Measurements from ENCODE around the gene RASSF9. TPM values are rescaled to one million over a fixed set of nuclear protein-coding genes. Genes with fewer than 3 reads are reported as not detected.

The RASSF9 gene
- total RNA-seq, 1 donor from 2014 or later = not detected

- H2AFZ ChIP-seq (replicated peaks) = no peak overlapping the region
- Mint-ChIP-seq H3K27ac (no peak overlapping the region), H3K4me1 (no peaks in the 10 kb centered on the region), H3K4me3 (no peak overlapping the region), H3K36me3 (no peaks in the 10 kb centered on the region), H3K9me3 (no peaks in the 10 kb centered on the region), H3K27me3 (ENCODE audit: insufficient read depth, low read depth) (no peaks in the 10 kb centered on the region)
- no peaks in the 10 kb centered on the region for H3K4me1 ChIP-seq
- H3K27me3 ChIP-seq = no peaks in the 10 kb centered on the region
- no peaks in the 10 kb centered on the region for H3K36me3 ChIP-seq
- no peak overlapping the region for H3K9ac ChIP-seq
- H3F3A ChIP-seq (ENCODE audit: low read depth) = no peaks in the 10 kb centered on the region
- H3K4me2 ChIP-seq = no peak overlapping the region
- H3K4me3 ChIP-seq = no peak overlapping the region
- no peaks in the 10 kb centered on the region for H3K9me3 ChIP-seq (ENCODE audit: low read depth)
- H4K20me1 ChIP-seq (ENCODE audit: low read depth) = no peaks in the 10 kb centered on the region
- H3K27ac ChIP-seq = no peak overlapping the region
- no peaks in the 10 kb centered on the region for H3K79me2 ChIP-seq (ENCODE audit: low read depth)
- no peak for TF ChIP-seq EZH2phosphoT487 (IDR thresholded peaks at IDR 0.05)
- no peak for TF ChIP-seq CTCF (IDR thresholded peaks at IDR 0.05)
- TF ChIP-seq EZH2 (IDR thresholded peaks at IDR 0.05) = no peak
- DNase-seq (ENCODE audit: low spot score) = no peak
Measured at GRCh38 chr12:85828576-85828975, 7.6 kb downstream of the RASSF9 start.

GRCh38 chr12:85825746-85826145 lies 10.5 kb downstream of the RASSF9 start:
- Histone ChIP-seq H3F3A (ENCODE audit: low read depth) (no peaks in the 10 kb centered on the region), H3K36me3 (no peaks in the 10 kb centered on the region), H3K27me3 (no peaks in the 10 kb centered on the region), H3K4me3 (no peak overlapping the region), H3K9ac (no peak overlapping the region), H2AFZ (replicated peaks) (no peak overlapping the region), H3K4me2 (no peak overlapping the region), H3K27ac (no peak overlapping the region), H3K9me3 (ENCODE audit: low read depth) (no peaks in the 10 kb centered on the region), H3K4me1 (no peaks in the 10 kb centered on the region), H4K20me1 (ENCODE audit: low read depth) (no peaks in the 10 kb centered on the region), H3K79me2 (ENCODE audit: low read depth) (no peaks in the 10 kb centered on the region)
- Mint-ChIP-seq H3K4me1 (no peaks in the 10 kb centered on the region), H3K9me3 (no peaks in the 10 kb centered on the region), H3K27ac (no peak overlapping the region), H3K27me3 (ENCODE audit: insufficient read depth, low read depth) (no peaks in the 10 kb centered on the region), H3K36me3 (no peaks in the 10 kb centered on the region), H3K4me3 (no peak overlapping the region)
- DNase-seq (ENCODE audit: low spot score) = no peak
- no peak for TF ChIP-seq CTCF (IDR thresholded peaks at IDR 0.05)
- no peak for TF ChIP-seq EZH2phosphoT487 (IDR thresholded peaks at IDR 0.05)
- TF ChIP-seq EZH2 (IDR thresholded peaks at IDR 0.05) = no peak

GRCh38 chr12:85823436-85824180 lies 12.6 kb downstream of the RASSF9 start:
- H3K27me3 Mint-ChIP-seq (ENCODE audit: insufficient read depth, low read depth) = no peaks in the 10 kb centered on the region
- H3K9ac ChIP-seq = no peak overlapping the region
- H3K4me2 ChIP-seq = no peak overlapping the region
- H3K9me3 Mint-ChIP-seq = no peaks in the 10 kb centered on the region
- no peaks in the 10 kb centered on the region for H3K27me3 ChIP-seq
- no peak overlapping the region for H2AFZ ChIP-seq (replicated peaks)
- H3K36me3 ChIP-seq = no peaks in the 10 kb centered on the region
- H3K27ac ChIP-seq = no peak overlapping the region
- H3K79me2 ChIP-seq (ENCODE audit: low read depth) = no peaks in the 10 kb centered on the region
- no peak for DNase-seq (ENCODE audit: low spot score)
- no peaks in the 10 kb centered on the region for H3K36me3 Mint-ChIP-seq
- no peaks in the 10 kb centered on the region for H3F3A ChIP-seq (ENCODE audit: low read depth)
- no peak overlapping the region for H3K4me3 Mint-ChIP-seq
- TF ChIP-seq EZH2 (IDR thresholded peaks at IDR 0.05) (no peak), CTCF (IDR thresholded peaks at IDR 0.05) (no peak)
- no peaks in the 10 kb centered on the region for H3K4me1 Mint-ChIP-seq
- no peaks in the 10 kb centered on the region for H3K4me1 ChIP-seq
- H4K20me1 ChIP-seq (ENCODE audit: low read depth) = no peaks in the 10 kb centered on the region
- no peak overlapping the region for H3K4me3 ChIP-seq
- H3K27ac Mint-ChIP-seq = no peak overlapping the region
- no peaks in the 10 kb centered on the region for H3K9me3 ChIP-seq (ENCODE audit: low read depth)
